HTERT RPE-1 (cell line): ENCODE results near the gene COL15A1.

Experiments used
- in situ Hi-C: fragments of 300-500 bp; cut with MboI; formaldehyde crosslinking; loops from 4 replicates; pipeline ENCODE4 v1.14.3; 2020; ENCODE audit warnings: low sequenced_read_pairs

Gene COL15A1

GRCh38 chr9:98915599-98915998 lies 28.1 kb upstream of the COL15A1 start:
- in situ Hi-C loops = no loop called here

- in situ Hi-C loops = no loop called here
Observed at GRCh38 chr9:98916660-98917059, 27.0 kb upstream of the COL15A1 start.

GRCh38 chr9:98917746-98918487 lies 25.8 kb upstream of the COL15A1 start:
- in situ Hi-C loops = no loop called here

- in situ Hi-C loops = no loop called here
Observed at GRCh38 chr9:98921732-98922131, 22.0 kb upstream of the COL15A1 start.

- in situ Hi-C loops = no loop called here
Observed at GRCh38 chr9:98922721-98923435, 20.8 kb upstream of the COL15A1 start.

GRCh38 chr9:98923451-98924123 lies 20.1 kb upstream of the COL15A1 start:
- in situ Hi-C loops = no loop called here

GRCh38 chr9:98924946-98925820 lies 18.5 kb upstream of the COL15A1 start:
- in situ Hi-C loops = no loop called here

- in situ Hi-C loops = no loop called here
Observed at GRCh38 chr9:98925956-98926355, 17.8 kb upstream of the COL15A1 start.

- in situ Hi-C loops = no loop called here
Observed at GRCh38 chr9:98927724-98928123, 16.0 kb upstream of the COL15A1 start.

GRCh38 chr9:98929071-98929470 lies 14.6 kb upstream of the COL15A1 start:
- in situ Hi-C loops = no loop called here

- in situ Hi-C loops = no loop called here
Observed at GRCh38 chr9:98929895-98930341, 13.8 kb upstream of the COL15A1 start.

- in situ Hi-C loops = no loop called here
Observed at GRCh38 chr9:98930792-98931191, 12.9 kb upstream of the COL15A1 start.

- in situ Hi-C loops = no loop called here
Observed at GRCh38 chr9:98931600-98932389, 11.9 kb upstream of the COL15A1 start.

- in situ Hi-C loops = no loop called here
Observed at GRCh38 chr9:98933185-98933584, 10.5 kb upstream of the COL15A1 start.

- in situ Hi-C loops = no loop called here
Observed at GRCh38 chr9:98933890-98934289, 9.8 kb upstream of the COL15A1 start.

- in situ Hi-C loops = no loop called here
Observed at GRCh38 chr9:98935071-98935505, 8.6 kb upstream of the COL15A1 start.

- in situ Hi-C loops = no loop called here
Observed at GRCh38 chr9:98940276-98940675, 3.4 kb upstream of the COL15A1 start.

- in situ Hi-C loops = no loop called here
Observed at GRCh38 chr9:98941946-98942523, 1.7 kb upstream of the COL15A1 start.

GRCh38 chr9:98942906-98943681 lies 613 bp upstream of the COL15A1 start:
- in situ Hi-C loops = no loop called here
